A673 (cell line): ENCODE results near the gene CUL2. TPM values are rescaled to one million over a fixed set of nuclear protein-coding genes. Genes with fewer than 3 reads are reported as not detected.

ENCODE experiments used
- BruUV-seq: library from RNA; stranded (reverse); fragments of 400-500 nt; replicated peaks from 2 replicates; lab custom pipeline; 2021; lab: Mats Ljungman, UMichigan
- CTCF ChIA-PET: fragments of 300-600 bp; sonication (Branson Sonifier 250); formaldehyde crosslinking; loops from one replicate; lab custom pipeline; 2022; ENCODE audit warnings: antibody characterized with exemption; lab: Charles Lee
- POLR2A ChIA-PET: fragments of 300-600 bp; sonication (Branson Sonifier 250); formaldehyde crosslinking; loops from one replicate; lab custom pipeline; 2022; ENCODE audit warnings: antibody characterized with exemption; ENCODE audit not compliant: low non-redundant PET; lab: Charles Lee
- DNase-seq: peaks from one replicate; pipeline ENCODE4 v3.0.0-alpha.2; 2015; ENCODE audit warnings: low spot score
- H3K27ac ChIP-seq: fragments of 200-600 bp; sonication (generic); 2 replicates; pipeline ENCODE4 v1.5.1; 2016; ENCODE audit warnings: mixed run types, low read depth, mild to moderate bottlenecking, mixed read lengths, antibody characterized with exemption, low read length; ENCODE audit not compliant: poor library complexity, severe bottlenecking
- H3K27me3 ChIP-seq: fragments of 200-600 bp; sonication (generic); replicated peaks from 2 replicates; pipeline ENCODE4 v1.6.1; 2017; ENCODE audit warnings: mixed run types, low read depth, mild to moderate bottlenecking, mixed read lengths, antibody characterized with exemption, low read length; ENCODE audit not compliant: insufficient read depth, poor library complexity
- H3K36me3 ChIP-seq: fragments of 200-600 bp; sonication (generic); 2 replicates; pipeline ENCODE4 v1.6.1; 2016; ENCODE audit warnings: mixed run types, mild to moderate bottlenecking, mixed read lengths, antibody characterized with exemption, low read length; ENCODE audit not compliant: insufficient read depth, poor library complexity, severe bottlenecking
- H3K4me1 ChIP-seq: fragments of 200-600 bp; sonication (generic); 2 replicates; pipeline ENCODE4 v1.6.1; 2017; ENCODE audit warnings: mixed run types, mild to moderate bottlenecking, mixed read lengths, antibody characterized with exemption, low read length; ENCODE audit not compliant: insufficient read depth, poor library complexity, severe bottlenecking
- H3K4me3 ChIP-seq: fragments of 200-600 bp; sonication (generic); 2 replicates; pipeline ENCODE4 v1.5.1; 2016; ENCODE audit warnings: low read depth, mixed run types, mild to moderate bottlenecking, mixed read lengths, low read length; ENCODE audit not compliant: poor library complexity, severe bottlenecking
- H3K9me3 ChIP-seq: fragments of 200-600 bp; sonication (generic); 2 replicates; pipeline ENCODE4 v1.6.1; 2016; ENCODE audit warnings: mixed run types, low read depth, mild to moderate bottlenecking, mixed read lengths, antibody characterized with exemption, low read length; ENCODE audit not compliant: poor library complexity, severe bottlenecking
- CTCF ChIP-seq: fragments of 300-800, 200-600 bp; sonication (generic); conservative IDR thresholded peaks from 2 replicates; pipeline ENCODE4 v1.5.1; 2017; ENCODE audit warnings: low read depth, mild to moderate bottlenecking, antibody characterized with exemption, low read length, moderate library complexity, mixed read lengths
- EZH2 ChIP-seq: fragments of 200-600 bp; sonication (generic); IDR thresholded peaks from 2 replicates; pipeline ENCODE4 v1.6.1; 2017; ENCODE audit warnings: borderline replicate concordance, low read depth, mild to moderate bottlenecking, mixed read lengths, antibody characterized with exemption, low read length; ENCODE audit not compliant: poor library complexity, severe bottlenecking
- intact Hi-C: fragments of 100-400 bp; cut with micrococcal nuclease; formaldehyde crosslinking; loops from one replicate; pipeline ENCODE4 v1.10.0; 2022; ENCODE audit not compliant: unreplicated experiment
- total RNA-seq: library from RNA; stranded (reverse); gene quantifications from 2 replicates; pipeline ENCODE4 v1.2.3, GENCODE V29; 2021

Gene CUL2
- total RNA-seq, 1 experiment from 2014 or later: 45.2 TPM

- Histone ChIP-seq H3K9me3 (no peaks in the 10 kb centered on the region), H3K27me3 (no peaks in the 10 kb centered on the region), H3K36me3 (peaks cover 46% of the 10 kb centered on the region), H3K4me1 (no peaks in the 10 kb centered on the region), H3K4me3 (no peak overlapping the region), H3K27ac (no peak overlapping the region)
- no TSS peak for BruUV-seq
- TF ChIP-seq EZH2: no peak
- TF ChIP-seq CTCF: no peak
- DNase-seq: no peak
- POLR2A ChIA-PET: no interaction called here
- intact Hi-C loops: loop anchor here (5.0 kb wide), 2 partner anchors 304 to 359 kb away; no protein-coding TSS in a partner anchor
- CTCF ChIA-PET: interaction anchor here (1.4 kb wide), 1 partner anchor 360 kb away, joined by 7 read pairs; no protein-coding TSS in a partner anchor
These were observed 64.2 kb downstream of the CUL2 start for GRCh38 chr10:35025916-35026315.

GRCh38 chr10:35020481-35020880 is 69.7 kb downstream of the CUL2 start:
- DNase-seq: no peak
- H3K9me3 ChIP-seq: no peaks in the 10 kb centered on the region
- H3K4me1 ChIP-seq: peaks cover 7% of the 10 kb centered on the region
- H3K36me3 ChIP-seq: peaks cover 18% of the 10 kb centered on the region
- BruUV-seq: no TSS peak
- H3K27me3 ChIP-seq: no peaks in the 10 kb centered on the region
- TF ChIP-seq EZH2 (no peak), CTCF (no peak)
- CTCF ChIA-PET: no interaction called here
- H3K27ac ChIP-seq: no peak overlapping the region
- intact Hi-C loops: no loop called here
- H3K4me3 ChIP-seq: no peak overlapping the region
- POLR2A ChIA-PET: no interaction called here

- ChIA-PET POLR2A (no interaction called here), CTCF (interaction anchor here (0.6 kb wide), 1 partner anchor 296 kb away, joined by 5 read pairs; no protein-coding TSS in a partner anchor)
- BruUV-seq: no TSS peak
- intact Hi-C loops: no loop called here
- TF ChIP-seq CTCF (no peak), EZH2 (no peak)
- no peak for DNase-seq
- H3K4me1 ChIP-seq: peaks cover 9% of the 10 kb centered on the region
- H3K36me3 ChIP-seq: peaks cover 14% of the 10 kb centered on the region
- H3K9me3 ChIP-seq: no peaks in the 10 kb centered on the region
- no peaks in the 10 kb centered on the region for H3K27me3 ChIP-seq
- no peak overlapping the region for H3K27ac ChIP-seq
- H3K4me3 ChIP-seq: no peak overlapping the region
These were observed 70.8 kb downstream of the CUL2 start for GRCh38 chr10:35019041-35020024.
